ENCODE data around the gene VDR.

VDR gene

DNA sequence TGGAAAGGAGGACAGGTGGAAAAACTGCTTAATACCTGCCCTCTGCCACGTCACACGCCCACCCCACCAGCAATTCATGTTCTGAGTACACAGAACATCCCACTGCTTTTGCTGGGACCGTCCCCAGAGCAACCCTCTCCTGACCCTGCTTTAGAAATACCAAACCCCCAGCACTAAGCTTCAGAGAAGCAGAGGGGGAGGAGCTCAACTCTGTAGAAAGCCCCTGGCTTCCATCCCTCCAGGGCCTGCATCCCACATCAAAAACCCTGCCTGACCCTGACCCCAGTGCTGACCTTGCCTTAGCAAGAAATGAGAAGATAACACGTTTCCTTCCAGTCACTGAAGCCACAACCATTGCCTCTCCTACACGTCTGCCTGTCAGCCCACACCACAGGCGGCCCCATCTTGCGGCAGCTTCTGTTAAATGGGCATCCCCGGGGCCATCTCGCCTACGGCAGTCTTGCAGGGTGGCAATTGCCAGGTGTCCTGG, 19.7 kb downstream of the VDR start:
- DNase-seq (ENCODE audit: extremely low read depth, low read depth): no peak
- TF ChIP-seq, protein P1, sequence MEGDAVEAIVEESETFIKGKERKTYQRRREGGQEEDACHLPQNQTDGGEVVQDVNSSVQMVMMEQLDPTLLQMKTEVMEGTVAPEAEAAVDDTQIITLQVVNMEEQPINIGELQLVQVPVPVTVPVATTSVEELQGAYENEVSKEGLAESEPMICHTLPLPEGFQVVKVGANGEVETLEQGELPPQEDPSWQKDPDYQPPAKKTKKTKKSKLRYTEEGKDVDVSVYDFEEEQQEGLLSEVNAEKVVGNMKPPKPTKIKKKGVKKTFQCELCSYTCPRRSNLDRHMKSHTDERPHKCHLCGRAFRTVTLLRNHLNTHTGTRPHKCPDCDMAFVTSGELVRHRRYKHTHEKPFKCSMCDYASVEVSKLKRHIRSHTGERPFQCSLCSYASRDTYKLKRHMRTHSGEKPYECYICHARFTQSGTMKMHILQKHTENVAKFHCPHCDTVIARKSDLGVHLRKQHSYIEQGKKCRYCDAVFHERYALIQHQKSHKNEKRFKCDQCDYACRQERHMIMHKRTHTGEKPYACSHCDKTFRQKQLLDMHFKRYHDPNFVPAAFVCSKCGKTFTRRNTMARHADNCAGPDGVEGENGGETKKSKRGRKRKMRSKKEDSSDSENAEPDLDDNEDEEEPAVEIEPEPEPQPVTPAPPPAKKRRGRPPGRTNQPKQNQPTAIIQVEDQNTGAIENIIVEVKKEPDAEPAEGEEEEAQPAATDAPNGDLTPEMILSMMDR (IDR thresholded peaks at IDR 0.05; ENCODE audit: low read depth, low read length): no peak

DNA sequence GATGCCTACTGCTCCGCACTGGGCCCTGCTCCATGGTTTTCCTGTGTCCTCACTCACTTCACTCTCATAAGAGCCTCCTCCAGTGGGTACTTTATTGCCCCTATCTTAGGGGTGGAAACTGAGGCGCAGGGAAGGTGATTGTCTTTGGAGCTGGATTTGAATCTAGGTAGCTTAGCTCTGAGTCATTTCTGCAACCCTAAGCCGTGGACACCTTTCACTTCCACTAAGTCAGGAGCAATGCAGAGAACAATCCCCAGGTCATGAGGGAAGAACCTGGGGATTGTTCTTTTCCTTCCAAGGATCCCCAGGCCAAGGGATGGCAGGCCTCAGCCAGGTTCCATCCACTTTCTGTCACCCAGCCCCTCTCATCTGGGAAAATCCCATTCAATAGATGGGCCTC, 20.3 kb downstream of the VDR start:
- no peak for DNase-seq (ENCODE audit: extremely low read depth, low read depth)
- TF ChIP-seq, protein P1 (IDR thresholded peaks at IDR 0.05; ENCODE audit: low read depth, low read length): no peak

DNA sequence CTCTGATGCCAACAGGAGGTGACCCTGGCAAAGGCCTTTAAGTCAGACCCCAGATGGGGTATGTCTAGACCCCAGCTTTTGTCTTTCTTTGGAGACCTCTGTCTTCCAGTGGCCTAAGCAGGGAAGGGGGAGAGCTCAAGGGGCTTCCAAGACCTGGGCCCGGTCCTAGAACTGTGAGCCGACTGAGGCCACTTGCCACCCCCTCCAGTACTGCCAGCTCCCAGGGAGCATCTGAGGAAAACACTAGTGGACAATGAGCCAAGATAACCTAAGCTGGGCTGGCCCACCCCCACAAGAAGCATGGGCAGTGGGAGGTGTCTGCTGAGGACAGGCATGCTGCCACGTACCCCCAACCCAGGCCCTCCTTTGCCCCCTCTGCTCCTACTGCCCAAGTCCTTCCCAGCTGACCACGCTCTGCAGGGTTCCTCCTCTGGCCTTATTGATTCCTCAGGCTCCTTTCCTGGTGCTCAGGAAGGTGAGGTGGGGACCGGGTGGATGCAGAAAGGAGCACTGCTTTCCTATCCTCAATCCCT, 21.1 kb downstream of the VDR start:
- TF ChIP-seq, protein P1 (IDR thresholded peaks at IDR 0.05; ENCODE audit: low read depth, low read length): no peak
- no peak for DNase-seq (ENCODE audit: extremely low read depth, low read depth)

DNA sequence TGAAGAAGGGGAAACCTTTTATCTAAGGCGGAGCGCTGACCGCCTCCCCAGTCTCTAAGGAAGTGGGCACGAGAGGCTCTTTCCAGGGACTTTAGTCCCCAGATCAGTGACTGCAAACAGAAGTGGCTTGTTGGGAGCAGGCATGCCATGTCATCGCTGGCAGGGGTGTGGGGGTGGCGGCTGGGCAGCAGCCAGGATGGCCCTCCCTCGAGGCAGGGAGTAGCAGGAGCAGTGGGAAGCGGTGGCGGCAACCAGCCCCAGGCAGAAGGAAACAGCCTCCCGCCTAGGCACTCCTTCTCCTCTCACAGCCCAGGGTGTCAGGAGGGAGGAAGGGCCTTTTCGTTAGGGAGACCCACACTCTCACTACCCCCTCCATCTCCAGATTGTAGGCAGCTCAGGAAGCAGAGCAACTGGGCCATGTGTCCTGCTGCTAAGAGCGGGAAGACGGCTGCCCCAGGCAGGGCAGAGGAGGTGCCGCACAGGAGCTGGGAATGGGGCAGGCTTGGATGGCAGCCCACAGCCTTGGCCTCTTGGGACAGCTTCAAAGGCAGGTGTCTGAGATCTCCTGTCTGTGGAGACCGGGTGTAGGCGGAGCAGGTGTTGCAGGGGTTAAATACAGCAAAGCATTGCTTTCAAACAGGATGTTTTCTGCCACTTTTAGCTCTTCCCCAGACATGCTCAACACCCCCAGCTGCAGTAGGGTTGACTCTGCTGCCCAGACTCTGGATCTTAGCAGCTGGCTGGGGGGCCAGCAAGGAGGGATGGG, 21.8 kb downstream of the VDR start:
- TF ChIP-seq, protein P1 (IDR thresholded peaks at IDR 0.05; ENCODE audit: low read depth, low read length): no peak
- no peak for DNase-seq (ENCODE audit: extremely low read depth, low read depth)

DNA sequence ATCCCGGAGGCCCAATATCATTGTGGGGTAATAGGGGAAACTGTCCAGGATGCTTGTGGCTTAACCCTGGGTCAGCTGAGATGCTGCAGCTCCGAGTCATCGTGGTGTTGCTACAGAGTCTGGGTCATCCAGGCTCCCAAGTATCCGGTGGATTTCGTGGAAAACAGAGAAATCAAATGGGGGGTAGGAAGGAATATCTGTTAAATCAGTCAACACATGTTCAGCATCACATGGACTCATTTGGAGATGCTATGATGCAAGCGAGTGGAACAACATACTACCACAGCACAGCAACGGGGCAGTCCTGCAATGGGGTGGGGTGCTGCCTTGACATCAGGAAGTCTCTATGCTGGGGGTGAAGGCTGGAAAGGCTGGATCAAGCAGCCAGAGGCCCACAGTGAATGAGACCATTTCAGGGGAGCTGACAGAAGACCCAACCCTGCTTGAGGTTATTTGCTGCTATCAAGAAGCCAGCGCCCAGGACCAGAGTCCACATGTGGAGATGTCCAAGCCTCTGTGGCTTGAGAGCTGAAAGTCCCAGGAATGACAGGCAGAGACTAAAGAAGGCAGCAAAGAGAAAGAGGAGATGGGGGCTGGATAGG, 22.9 kb downstream of the VDR start:
- peak; percentile 93 for DNase-seq (ENCODE audit: extremely low read depth, low read depth)
- TF ChIP-seq, protein P1 (IDR thresholded peaks at IDR 0.05; ENCODE audit: low read depth, low read length): no peak

DNA sequence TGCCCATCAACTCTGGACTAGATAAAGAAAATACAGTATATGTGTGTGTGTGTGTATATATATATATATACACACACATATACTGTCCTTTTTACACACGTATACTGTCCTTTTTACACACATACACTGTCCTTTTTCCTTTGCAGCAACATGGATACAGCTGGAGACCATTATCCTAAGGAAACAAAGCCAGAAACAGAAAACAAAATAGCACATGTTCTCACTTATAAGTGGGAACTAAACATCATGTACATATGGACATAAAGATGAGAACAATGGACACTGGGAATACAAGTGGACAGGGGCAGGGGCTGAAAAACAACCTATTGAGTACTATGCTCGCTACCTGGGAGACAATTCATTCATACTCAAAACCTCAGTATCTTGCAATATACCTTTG, 23.7 kb downstream of the VDR start:
- DNase-seq (ENCODE audit: extremely low read depth, low read depth): no peak
- TF ChIP-seq, protein P1 (IDR thresholded peaks at IDR 0.05; ENCODE audit: low read depth, low read length): no peak

DNA sequence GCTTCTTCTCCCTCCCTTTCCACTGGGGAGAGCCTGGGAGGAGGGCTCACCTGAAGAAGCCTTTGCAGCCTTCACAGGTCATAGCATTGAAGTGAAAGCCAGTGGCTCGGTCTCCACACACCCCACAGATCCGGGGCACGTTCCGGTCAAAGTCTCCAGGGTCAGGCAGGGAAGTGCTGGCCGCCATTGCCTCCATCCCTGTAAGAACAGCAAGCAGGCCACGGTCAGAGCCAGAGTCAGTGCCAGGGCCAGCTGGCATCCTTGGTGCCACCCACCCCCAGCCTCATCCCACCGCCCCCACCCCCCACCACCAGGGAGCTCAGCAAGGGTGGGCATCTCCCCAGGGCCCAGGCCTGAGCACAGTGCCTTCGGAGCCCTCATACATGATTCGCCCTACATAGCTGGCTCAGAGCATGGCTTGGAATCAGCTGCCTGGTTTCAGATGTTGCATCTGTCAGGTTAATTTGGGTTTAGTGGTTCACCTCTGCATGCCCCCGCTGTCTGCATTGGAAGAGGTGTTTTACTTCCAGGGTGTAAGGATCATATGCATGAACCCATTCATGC, 25.8 kb downstream of the VDR start:
- no peak for DNase-seq (ENCODE audit: extremely low read depth, low read depth)
- TF ChIP-seq, protein P1 (IDR thresholded peaks at IDR 0.05; ENCODE audit: low read depth, low read length): no peak

Data from AG09319 (cell line).